Astrocyte of the spinal cord (primary cell): Measurements from ENCODE around the gene GATD1.
A peak's percentile ranks its signal among the peaks of the same experiment; 100 is the strongest.

ENCODE experiments used
- DNase-seq: peaks from one replicate; pipeline ENCODE4 v3.0.0; 2011; ENCODE audit warnings: low read depth, low spot score
- H3K4me3 ChIP-seq: 2 replicates; pipeline ENCODE4 v1.5.1; 2011; ENCODE audit warnings: low read depth, mild to moderate bottlenecking, low read length, moderate library complexity
- in situ Hi-C: cut with HindIII; loops from 2 replicates; pipeline ENCODE4 v1.10.0; 2017; ENCODE audit warnings: low sequenced_read_pairs
- TF ChIP-seq, protein P1 (sequence below): IDR thresholded peaks from 2 replicates; pipeline ENCODE4 v1.5.1; 2012; ENCODE audit warnings: low read depth, mild to moderate bottlenecking, low read length, inconsistent platforms

The GATD1 gene

DNA sequence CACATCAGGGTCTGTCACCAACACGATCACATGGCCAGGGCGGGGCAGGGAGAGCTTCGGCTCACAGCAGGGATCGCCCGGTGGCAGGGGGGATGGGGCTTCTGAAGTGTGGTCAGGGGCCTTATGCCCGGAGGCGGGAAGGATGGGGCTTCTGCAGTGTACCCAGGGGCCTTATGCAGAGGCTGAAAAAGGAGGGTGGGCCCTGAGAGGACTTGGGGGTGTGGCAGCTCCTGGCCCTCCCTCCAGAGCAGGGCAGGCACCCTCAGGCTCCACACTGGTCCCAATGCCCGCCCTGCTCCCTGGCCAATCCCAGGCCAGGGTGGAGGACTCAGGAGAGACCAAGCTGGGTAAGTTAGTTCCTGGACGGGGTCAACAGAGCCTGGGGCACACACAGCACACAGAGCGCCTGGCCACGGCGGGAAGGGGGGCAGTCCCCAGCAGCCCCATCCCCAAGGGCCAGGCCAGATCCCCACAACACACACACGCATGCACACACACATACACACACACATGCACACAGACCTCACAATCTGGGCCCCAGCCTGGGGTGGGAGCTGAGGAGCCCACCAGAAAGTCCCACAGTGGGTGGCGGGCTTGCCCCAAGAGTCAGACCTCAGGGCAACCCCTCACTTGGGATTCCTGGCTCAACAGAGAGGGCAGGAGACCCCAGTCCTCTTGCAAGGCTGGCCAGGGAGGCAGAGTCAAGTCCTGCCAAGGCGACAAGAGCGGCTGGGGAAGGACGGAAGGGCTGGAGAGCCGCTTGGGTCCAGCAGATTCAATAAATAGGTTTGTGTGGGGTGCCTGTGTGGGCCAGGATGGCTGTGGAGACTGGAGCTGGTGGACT lies 13.7 kb upstream of the GATD1 start:
- in situ Hi-C loops: no loop called here
- TF ChIP-seq, protein P1, sequence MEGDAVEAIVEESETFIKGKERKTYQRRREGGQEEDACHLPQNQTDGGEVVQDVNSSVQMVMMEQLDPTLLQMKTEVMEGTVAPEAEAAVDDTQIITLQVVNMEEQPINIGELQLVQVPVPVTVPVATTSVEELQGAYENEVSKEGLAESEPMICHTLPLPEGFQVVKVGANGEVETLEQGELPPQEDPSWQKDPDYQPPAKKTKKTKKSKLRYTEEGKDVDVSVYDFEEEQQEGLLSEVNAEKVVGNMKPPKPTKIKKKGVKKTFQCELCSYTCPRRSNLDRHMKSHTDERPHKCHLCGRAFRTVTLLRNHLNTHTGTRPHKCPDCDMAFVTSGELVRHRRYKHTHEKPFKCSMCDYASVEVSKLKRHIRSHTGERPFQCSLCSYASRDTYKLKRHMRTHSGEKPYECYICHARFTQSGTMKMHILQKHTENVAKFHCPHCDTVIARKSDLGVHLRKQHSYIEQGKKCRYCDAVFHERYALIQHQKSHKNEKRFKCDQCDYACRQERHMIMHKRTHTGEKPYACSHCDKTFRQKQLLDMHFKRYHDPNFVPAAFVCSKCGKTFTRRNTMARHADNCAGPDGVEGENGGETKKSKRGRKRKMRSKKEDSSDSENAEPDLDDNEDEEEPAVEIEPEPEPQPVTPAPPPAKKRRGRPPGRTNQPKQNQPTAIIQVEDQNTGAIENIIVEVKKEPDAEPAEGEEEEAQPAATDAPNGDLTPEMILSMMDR: no peak
- H3K4me3 ChIP-seq: no peak overlapping the region
- peak; percentile 32 for DNase-seq

DNA sequence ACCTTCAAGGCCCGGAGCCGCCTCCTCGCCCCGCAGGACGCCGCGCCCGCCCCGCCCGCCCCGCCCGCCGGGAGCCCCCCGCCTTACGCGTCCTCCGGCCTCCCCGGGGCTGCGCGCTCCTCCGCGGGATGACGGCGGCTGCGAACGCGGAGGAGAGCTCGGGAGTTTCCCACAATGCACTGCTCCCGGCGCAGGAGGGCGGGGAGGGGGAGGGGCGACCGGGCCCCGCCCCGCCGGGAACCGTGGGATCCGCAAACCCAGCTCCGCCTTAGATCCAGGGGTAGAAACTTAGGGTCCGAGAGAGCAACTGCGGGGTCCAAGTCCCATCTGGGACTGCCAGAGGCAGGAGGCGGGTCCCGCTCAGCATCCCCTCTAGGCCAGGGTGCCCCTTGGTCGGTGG lies 12.7 kb upstream of the GATD1 start, which contains the start of gene CEND1:
CEND1 (minus strand) TSS at position 148 of the 400 bp plus-strand sequence. CDS start 1,514 bp downstream, outside the sequence.
- peak; percentile 38 for DNase-seq
- in situ Hi-C loops: no loop called here
- TF ChIP-seq, protein P1: no peak
- no peak within 1 kb of the TSS for H3K4me3 ChIP-seq

DNA sequence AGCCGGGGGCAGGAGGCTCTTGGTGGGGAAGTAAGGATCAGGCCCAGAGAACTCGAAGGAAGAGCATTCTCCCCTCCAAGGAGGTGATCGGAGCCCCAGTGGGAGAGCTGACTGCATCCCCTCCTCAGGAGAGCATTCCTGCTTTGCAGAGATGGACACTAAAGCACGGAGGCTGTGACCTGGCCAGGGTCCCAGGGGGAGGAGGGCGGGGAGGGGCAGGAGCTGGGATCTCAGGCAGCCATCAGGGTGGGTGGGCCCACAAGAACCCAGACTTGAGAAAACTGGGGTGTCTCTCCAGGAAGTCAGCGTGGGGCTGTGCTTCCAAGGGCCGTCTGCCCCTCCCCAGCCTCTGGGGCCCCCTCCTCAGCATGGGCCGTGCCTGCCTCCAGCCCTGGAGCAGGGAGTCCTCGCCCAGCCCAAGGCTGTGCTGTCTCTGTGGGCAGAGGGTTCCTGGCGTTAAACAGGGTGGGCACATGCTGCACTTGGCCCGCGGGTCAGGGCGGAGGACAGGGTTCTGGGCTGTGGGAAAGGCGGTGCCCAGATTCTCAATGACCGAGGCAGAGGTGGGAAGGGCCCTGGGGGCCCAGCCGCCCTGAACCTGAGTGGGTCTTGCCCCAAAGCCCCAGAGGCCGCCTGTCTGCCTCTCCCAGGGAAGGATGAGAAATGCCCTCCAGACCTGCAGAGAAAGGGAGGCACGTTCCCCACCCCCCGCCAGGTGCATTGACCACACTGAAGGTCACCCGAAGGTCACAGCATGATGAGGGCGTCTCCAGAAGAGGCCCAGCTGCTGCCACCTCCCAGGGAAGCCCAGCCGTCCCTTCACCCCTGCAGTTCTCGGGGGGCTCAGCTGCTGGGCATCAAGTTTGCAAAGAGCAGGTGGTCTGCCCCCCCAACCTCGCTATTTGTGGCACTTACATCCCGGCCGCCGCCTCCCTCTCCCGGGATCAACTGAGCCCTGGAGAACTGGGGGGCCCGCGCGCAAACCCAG lies 12.0 kb upstream of the GATD1 start:
- in situ Hi-C loops: no loop called here
- no peak for DNase-seq
- H3K4me3 ChIP-seq: no peak overlapping the region
- TF ChIP-seq, protein P1: no peak

- TF ChIP-seq, protein P1: no peak
- no peak for DNase-seq
- in situ Hi-C loops: no loop called here
- H3K4me3 ChIP-seq: no peak overlapping the region
Observed at GRCh38 chr11:788009-788640, 10.8 kb upstream of the GATD1 start.

DNA sequence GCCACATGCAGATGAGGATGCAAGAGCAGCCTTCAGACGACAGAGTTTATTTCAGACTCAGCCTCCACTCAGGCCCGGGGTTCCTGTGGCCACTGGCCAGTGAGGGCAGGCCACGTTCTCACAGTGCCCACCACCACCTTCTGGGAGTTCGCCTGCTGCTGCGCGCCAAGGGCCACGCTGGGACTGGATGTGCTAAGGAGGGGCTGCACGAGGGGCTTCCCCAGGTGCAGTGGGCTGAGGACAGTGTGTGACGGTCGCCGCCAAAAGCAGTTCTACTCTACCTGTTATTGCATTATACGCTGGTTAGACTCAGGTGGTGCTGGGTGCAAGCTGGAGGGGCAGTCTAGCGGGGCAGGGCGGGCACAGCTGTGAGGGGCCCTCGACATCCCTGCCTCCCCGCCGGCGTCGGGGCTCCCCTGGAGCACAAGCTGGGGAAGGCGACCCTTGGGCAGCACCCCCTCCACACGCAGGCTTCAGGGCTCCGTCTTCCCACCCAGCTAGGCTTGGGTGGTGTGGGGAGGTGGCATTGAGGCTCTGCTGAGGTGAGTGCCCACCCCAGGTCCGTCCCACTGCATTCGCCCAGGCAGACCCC lies 9.9 kb upstream of the GATD1 start:
- TF ChIP-seq, protein P1: no peak
- no peak overlapping the region for H3K4me3 ChIP-seq
- no peak for DNase-seq
- in situ Hi-C loops: no loop called here
